ENCODE results near the gene ZBED4.
A peak's percentile ranks its signal among the peaks of the same experiment; 100 is the strongest.

ZBED4 gene

DNA sequence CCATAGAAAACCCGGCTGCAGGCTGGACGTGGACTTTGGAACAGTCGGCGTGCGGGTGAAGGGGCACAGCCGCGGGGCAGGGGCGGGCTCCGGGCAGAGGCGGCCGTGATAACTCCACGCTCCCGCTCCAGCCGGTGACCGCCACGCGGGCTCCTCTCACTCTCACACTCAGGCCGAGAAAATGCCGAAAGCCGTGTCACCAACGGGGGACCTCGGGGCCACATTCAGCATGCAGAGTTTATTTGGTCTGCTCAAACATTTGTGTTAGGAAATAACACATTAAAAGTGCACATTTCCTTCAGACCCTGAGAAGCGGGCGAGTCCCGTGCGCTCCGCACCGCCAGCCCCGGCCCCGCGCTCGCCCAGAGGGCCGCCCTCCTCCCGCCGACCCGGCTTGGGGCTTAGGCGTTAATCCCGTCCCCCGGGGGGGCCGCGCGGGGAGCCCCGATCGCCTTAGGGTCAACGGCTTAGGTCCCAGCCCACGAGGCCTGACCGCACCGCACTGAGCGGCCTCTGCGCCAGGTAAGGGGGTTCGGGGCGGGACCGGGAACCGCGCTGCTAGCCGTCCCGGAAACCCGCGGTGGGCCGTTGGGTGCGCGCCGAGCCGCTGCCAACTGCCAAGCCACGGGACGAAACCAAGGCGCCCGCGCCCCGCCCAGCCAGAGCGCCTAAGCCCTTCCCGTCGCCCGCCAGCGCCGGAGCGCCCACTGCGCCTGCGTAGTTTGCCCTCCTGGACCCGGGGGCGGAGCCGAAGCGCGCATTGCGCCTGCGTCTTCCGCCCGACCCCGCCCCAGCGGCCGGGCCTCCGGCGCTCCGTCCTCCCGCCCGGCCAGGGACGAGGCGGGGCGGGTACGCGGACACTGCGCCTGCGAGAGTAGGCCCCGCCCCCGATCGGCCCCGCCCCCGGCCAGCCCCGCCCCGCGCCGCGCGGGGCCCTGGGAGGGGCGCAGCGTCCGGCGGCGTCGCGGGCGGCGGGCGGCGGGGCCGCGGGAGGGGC lies at the start of gene ZBED4:
ZBED4 (plus strand) TSS at position 947 of the 997 bp plus-strand sequence. CDS start 29,819 bp downstream, outside the sequence.
- Histone ChIP-seq H3K4me3 (ENCODE audit: low read length) (peak within 1 kb of the TSS; percentile 93), H3K4me1 (ENCODE audit: control insufficient read depth, insufficient read depth, low read length) (peaks cover 24% of the 10 kb centered on the region), H3K9ac (ENCODE audit: low read length) (peak within 1 kb of the TSS; percentile 95), H3K36me3 (ENCODE audit: control insufficient read depth, insufficient read depth, low read length, severe bottlenecking) (peaks cover 5% of the 10 kb centered on the region), H3K9me3 (ENCODE audit: control insufficient read depth, low read length) (no peaks in the 10 kb centered on the region), H3K27me3 (replicated peaks; ENCODE audit: control insufficient read depth, insufficient read depth, low read length) (no peaks in the 10 kb centered on the region)
- DNase-seq (ENCODE audit: low read depth) = peak; percentile 99

- Histone ChIP-seq H3K9ac (ENCODE audit: low read length) (no peak overlapping the region), H3K27me3 (replicated peaks; ENCODE audit: control insufficient read depth, insufficient read depth, low read length) (no peaks in the 10 kb centered on the region), H3K4me3 (ENCODE audit: low read length) (no peak overlapping the region), H3K4me1 (ENCODE audit: control insufficient read depth, insufficient read depth, low read length) (peaks cover 14% of the 10 kb centered on the region), H3K36me3 (ENCODE audit: control insufficient read depth, insufficient read depth, low read length, severe bottlenecking) (peaks cover 11% of the 10 kb centered on the region), H3K9me3 (ENCODE audit: control insufficient read depth, low read length) (no peaks in the 10 kb centered on the region)
- DNase-seq (ENCODE audit: low read depth) = no peak
Observed at GRCh38 chr22:49807129-49807528, 46.5 kb upstream of the ZBED4 start.

- Histone ChIP-seq H3K9ac (ENCODE audit: low read length) (no peak overlapping the region), H3K9me3 (ENCODE audit: control insufficient read depth, low read length) (no peaks in the 10 kb centered on the region), H3K36me3 (ENCODE audit: control insufficient read depth, insufficient read depth, low read length, severe bottlenecking) (peaks cover 6% of the 10 kb centered on the region), H3K4me1 (ENCODE audit: control insufficient read depth, insufficient read depth, low read length) (peaks cover 21% of the 10 kb centered on the region), H3K27me3 (replicated peaks; ENCODE audit: control insufficient read depth, insufficient read depth, low read length) (no peaks in the 10 kb centered on the region), H3K4me3 (ENCODE audit: low read length) (no peak overlapping the region)
- DNase-seq (ENCODE audit: low read depth) = no peak
Observed at GRCh38 chr22:49807780-49808708, 45.6 kb upstream of the ZBED4 start.

- Histone ChIP-seq H3K36me3 (ENCODE audit: control insufficient read depth, insufficient read depth, low read length, severe bottlenecking) (peaks cover 15% of the 10 kb centered on the region), H3K4me1 (ENCODE audit: control insufficient read depth, insufficient read depth, low read length) (peaks cover 21% of the 10 kb centered on the region), H3K27me3 (replicated peaks; ENCODE audit: control insufficient read depth, insufficient read depth, low read length) (no peaks in the 10 kb centered on the region), H3K9ac (ENCODE audit: low read length) (no peak overlapping the region), H3K4me3 (ENCODE audit: low read length) (no peak overlapping the region), H3K9me3 (ENCODE audit: control insufficient read depth, low read length) (no peaks in the 10 kb centered on the region)
- no peak for DNase-seq (ENCODE audit: low read depth)
Observed at GRCh38 chr22:49810363-49811019, 43.2 kb upstream of the ZBED4 start.

- H3K36me3 ChIP-seq (ENCODE audit: control insufficient read depth, insufficient read depth, low read length, severe bottlenecking) = peaks cover 17% of the 10 kb centered on the region
- H3K4me3 ChIP-seq (ENCODE audit: low read length) = no peak overlapping the region
- no peaks in the 10 kb centered on the region for H3K9me3 ChIP-seq (ENCODE audit: control insufficient read depth, low read length)
- H3K4me1 ChIP-seq (ENCODE audit: control insufficient read depth, insufficient read depth, low read length) = peaks cover 21% of the 10 kb centered on the region
- DNase-seq (ENCODE audit: low read depth) = no peak
- H3K9ac ChIP-seq (ENCODE audit: low read length) = no peak overlapping the region
- H3K27me3 ChIP-seq (replicated peaks; ENCODE audit: control insufficient read depth, insufficient read depth, low read length) = no peaks in the 10 kb centered on the region
Observed at GRCh38 chr22:49811020-49811791, 42.4 kb upstream of the ZBED4 start.

DNA sequence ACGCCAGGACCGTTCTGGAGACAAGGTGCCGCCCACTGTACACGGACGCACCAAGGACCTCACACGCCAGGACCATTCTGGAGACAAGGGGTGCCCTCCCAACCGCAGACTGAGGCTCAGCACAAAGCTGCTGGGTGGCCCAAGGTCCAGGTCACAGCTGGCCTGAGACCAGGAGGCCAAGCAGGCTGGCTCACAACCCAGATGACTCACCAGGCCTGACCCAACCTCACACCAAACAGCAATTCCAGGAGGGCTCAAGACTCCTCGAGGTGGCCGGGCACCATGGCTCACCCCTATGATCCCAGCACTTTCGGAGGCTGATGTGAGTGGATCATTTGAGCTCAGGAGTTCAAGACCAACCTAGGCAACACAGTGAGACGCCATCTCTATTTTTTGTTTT lies 40.8 kb upstream of the ZBED4 start:
- Histone ChIP-seq H3K4me1 (ENCODE audit: control insufficient read depth, insufficient read depth, low read length) (peaks cover 21% of the 10 kb centered on the region), H3K36me3 (ENCODE audit: control insufficient read depth, insufficient read depth, low read length, severe bottlenecking) (peaks cover 32% of the 10 kb centered on the region), H3K27me3 (replicated peaks; ENCODE audit: control insufficient read depth, insufficient read depth, low read length) (no peaks in the 10 kb centered on the region), H3K4me3 (ENCODE audit: low read length) (no peak overlapping the region), H3K9ac (ENCODE audit: low read length) (no peak overlapping the region), H3K9me3 (ENCODE audit: control insufficient read depth, low read length) (no peaks in the 10 kb centered on the region)
- DNase-seq (ENCODE audit: low read depth) = no peak

- Histone ChIP-seq H3K9me3 (ENCODE audit: control insufficient read depth, low read length) (no peaks in the 10 kb centered on the region), H3K4me1 (ENCODE audit: control insufficient read depth, insufficient read depth, low read length) (peaks cover 21% of the 10 kb centered on the region), H3K36me3 (ENCODE audit: control insufficient read depth, insufficient read depth, low read length, severe bottlenecking) (peaks cover 44% of the 10 kb centered on the region), H3K27me3 (replicated peaks; ENCODE audit: control insufficient read depth, insufficient read depth, low read length) (no peaks in the 10 kb centered on the region), H3K4me3 (ENCODE audit: low read length) (no peak overlapping the region), H3K9ac (ENCODE audit: low read length) (no peak overlapping the region)
- DNase-seq (ENCODE audit: low read depth) = no peak
Observed at GRCh38 chr22:49814164-49814686, 39.4 kb upstream of the ZBED4 start.

GRCh38 chr22:49814856-49815255 lies 38.8 kb upstream of the ZBED4 start:
- DNase-seq (ENCODE audit: low read depth) = no peak
- Histone ChIP-seq H3K4me3 (ENCODE audit: low read length) (no peak overlapping the region), H3K9me3 (ENCODE audit: control insufficient read depth, low read length) (no peaks in the 10 kb centered on the region), H3K4me1 (ENCODE audit: control insufficient read depth, insufficient read depth, low read length) (peaks cover 17% of the 10 kb centered on the region), H3K9ac (ENCODE audit: low read length) (no peak overlapping the region), H3K36me3 (ENCODE audit: control insufficient read depth, insufficient read depth, low read length, severe bottlenecking) (peaks cover 44% of the 10 kb centered on the region), H3K27me3 (replicated peaks; ENCODE audit: control insufficient read depth, insufficient read depth, low read length) (no peaks in the 10 kb centered on the region)

DNA sequence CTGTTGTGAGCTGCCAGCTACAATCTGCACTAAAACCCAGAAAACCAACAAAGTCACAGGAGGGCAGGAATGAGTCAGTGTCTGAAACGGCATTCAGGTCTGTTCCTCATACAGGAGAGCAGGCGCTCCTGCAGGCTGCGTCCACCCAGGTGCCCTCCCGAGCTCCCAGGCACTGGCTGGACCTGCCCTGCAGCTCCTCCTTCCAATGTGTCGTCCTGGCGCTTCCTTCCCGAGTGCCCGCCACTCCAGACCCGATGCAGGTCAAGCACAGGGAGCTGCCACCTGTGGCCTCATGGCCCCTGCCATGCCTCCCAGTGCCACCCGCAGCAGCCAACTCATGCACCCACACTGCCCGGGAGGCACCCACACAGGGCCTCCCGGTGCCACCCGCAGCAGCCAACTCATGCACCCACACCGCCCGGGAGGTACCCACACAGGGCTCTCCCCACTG lies 38.0 kb upstream of the ZBED4 start:
- DNase-seq (ENCODE audit: low read depth) = no peak
- H3K9ac ChIP-seq (ENCODE audit: low read length) = no peak overlapping the region
- peaks cover 52% of the 10 kb centered on the region for H3K36me3 ChIP-seq (ENCODE audit: control insufficient read depth, insufficient read depth, low read length, severe bottlenecking)
- peaks cover 10% of the 10 kb centered on the region for H3K4me1 ChIP-seq (ENCODE audit: control insufficient read depth, insufficient read depth, low read length)
- H3K9me3 ChIP-seq (ENCODE audit: control insufficient read depth, low read length) = no peaks in the 10 kb centered on the region
- H3K27me3 ChIP-seq (replicated peaks; ENCODE audit: control insufficient read depth, insufficient read depth, low read length) = no peaks in the 10 kb centered on the region
- H3K4me3 ChIP-seq (ENCODE audit: low read length) = no peak overlapping the region

- Histone ChIP-seq H3K27me3 (replicated peaks; ENCODE audit: control insufficient read depth, insufficient read depth, low read length) (no peaks in the 10 kb centered on the region), H3K4me3 (ENCODE audit: low read length) (no peak overlapping the region), H3K9me3 (ENCODE audit: control insufficient read depth, low read length) (no peaks in the 10 kb centered on the region), H3K9ac (ENCODE audit: low read length) (no peak overlapping the region), H3K36me3 (ENCODE audit: control insufficient read depth, insufficient read depth, low read length, severe bottlenecking) (peaks cover 63% of the 10 kb centered on the region), H3K4me1 (ENCODE audit: control insufficient read depth, insufficient read depth, low read length) (peaks cover 19% of the 10 kb centered on the region)
- DNase-seq (ENCODE audit: low read depth) = no peak
Observed at GRCh38 chr22:49817359-49817758, 36.3 kb upstream of the ZBED4 start.

All from adipocyte (in vitro differentiated cells).